Kidney (tissue), 14 donors: Measurements from ENCODE around the gene KCNAB1. TPM values are rescaled to one million over a fixed set of nuclear protein-coding genes. Genes with fewer than 3 reads are reported as not detected.
A peak's percentile ranks its signal among the peaks of the same experiment; 100 is the strongest.

ENCODE experiments used
- DNase-seq, 5 donors: peaks; one replicate each; pipeline ENCODE4 v3.0.0-alpha.2; 2013 to 2020
- FAIRE-seq: peaks from 2 replicates; lab custom pipeline; 2012; peaks lifted over from hg19 to GRCh38; lab: Jason Lieb, UNC
- H3K27ac ChIP-seq, 2 donors: one replicate each; pipeline ENCODE4 v1.7.0; 2013; ENCODE audit warnings: low read depth in 2 of 2, low read length in 2 of 2, inconsistent platforms in 1 of 2
- H3K27me3 ChIP-seq: one replicate; pipeline ENCODE4 v1.7.1; 2013; ENCODE audit warnings: low read length, inconsistent platforms; ENCODE audit not compliant: control insufficient read depth, insufficient read depth
- H3K36me3 ChIP-seq, 3 donors: one replicate each; pipeline versions ENCODE4 v1.7.0 to v1.7.1; 2013; ENCODE audit warnings: low read length in 3 of 3, control low read depth in 1 of 3, inconsistent platforms in 1 of 3; ENCODE audit not compliant: insufficient read depth in 3 of 3, control insufficient read depth in 2 of 3
- H3K4me1 ChIP-seq, 3 donors: one replicate each; pipeline versions ENCODE4 v1.7.0 to v1.7.1; 2013; ENCODE audit warnings: low read length in 3 of 3, inconsistent platforms in 1 of 3, low read depth in 1 of 3; ENCODE audit not compliant: control insufficient read depth in 2 of 3, insufficient read depth in 2 of 3
- H3K4me3 ChIP-seq, 3 donors: one replicate each; pipeline versions ENCODE4 v1.7.0 to v1.8.1; 2013; ENCODE audit warnings: low read length in 3 of 3, control low read depth in 1 of 3, inconsistent platforms in 1 of 3
- H3K9ac ChIP-seq, 3 donors: one replicate each; pipeline versions ENCODE4 v1.7.0 to v1.7.1; 2013; ENCODE audit warnings: low read length in 3 of 3, control low read depth in 1 of 3, inconsistent platforms in 1 of 3
- H3K9me3 ChIP-seq, 3 donors: one replicate each; pipeline versions ENCODE4 v1.7.0 to v1.7.1; 2013; ENCODE audit warnings: low read length in 3 of 3, control low read depth in 1 of 3, inconsistent platforms in 1 of 3; ENCODE audit not compliant: control insufficient read depth in 2 of 3, insufficient read depth in 1 of 3
- intact Hi-C: fragments of 100-400 bp; cut with DNase I; formaldehyde crosslinking; loops from one replicate; pipeline ENCODE4 v1.11.1; 2022
- polyA plus RNA-seq: library from polyadenylated mRNA; stranded (reverse); fragments of 350-450 nt; fragmentation: Illumina TruSeq; extraction: RNeasy Lipid Tissue Mini Kit (QIAGEN cat#74804); gene quantifications from one replicate; pipeline ENCODE4 v1.2.3, GENCODE V29; 2014; ENCODE audit warnings: low read depth, low replicate concordance; ENCODE audit not compliant: insufficient read depth
- total RNA-seq: library from RNA; stranded (reverse); fragmentation: NEBNext Ultra II Directional; extraction: Animal tissue kit (Norgen Biotek cat#: 25700); gene quantifications from one replicate; pipeline ENCODE4 v1.2.1, GENCODE V29; 2021
- TF ChIP-seq, protein P1 (sequence below): IDR thresholded peaks from 3 replicates; pipeline ENCODE4 v1.5.1; 2012; ENCODE audit warnings: mild to moderate bottlenecking, moderate library complexity, borderline replicate concordance; ENCODE audit not compliant: insufficient read depth; ENCODE audit errors: extremely low read depth
- donor health status: control.
- donor health status: control.
- donor health status: control.
- donor health status: control.
- donor health status: control.
- donor health status: DM: yes; HTN: yes; CAD: no.
- donor health status: Normal renal cell carcinoma (clear cell type).

KCNAB1 gene
- total and polyA plus RNA-seq, 2 donors from 2014 or later: 1.7 to 6.6 TPM

GRCh38 chr3:156323466-156323865 lies 203.1 kb downstream of the KCNAB1 start:
- Histone ChIP-seq H3K4me3 (no peak overlapping the region), H3K36me3 (no peaks in the 10 kb centered on the region), H3K9ac (no peak overlapping the region), H3K27ac (no peak overlapping the region), H3K27me3 (no peaks in the 10 kb centered on the region), H3K4me1 (no peaks in the 10 kb centered on the region), H3K9me3 (no peaks in the 10 kb centered on the region)
- DNase-seq: no peak
- TF ChIP-seq, protein P1, sequence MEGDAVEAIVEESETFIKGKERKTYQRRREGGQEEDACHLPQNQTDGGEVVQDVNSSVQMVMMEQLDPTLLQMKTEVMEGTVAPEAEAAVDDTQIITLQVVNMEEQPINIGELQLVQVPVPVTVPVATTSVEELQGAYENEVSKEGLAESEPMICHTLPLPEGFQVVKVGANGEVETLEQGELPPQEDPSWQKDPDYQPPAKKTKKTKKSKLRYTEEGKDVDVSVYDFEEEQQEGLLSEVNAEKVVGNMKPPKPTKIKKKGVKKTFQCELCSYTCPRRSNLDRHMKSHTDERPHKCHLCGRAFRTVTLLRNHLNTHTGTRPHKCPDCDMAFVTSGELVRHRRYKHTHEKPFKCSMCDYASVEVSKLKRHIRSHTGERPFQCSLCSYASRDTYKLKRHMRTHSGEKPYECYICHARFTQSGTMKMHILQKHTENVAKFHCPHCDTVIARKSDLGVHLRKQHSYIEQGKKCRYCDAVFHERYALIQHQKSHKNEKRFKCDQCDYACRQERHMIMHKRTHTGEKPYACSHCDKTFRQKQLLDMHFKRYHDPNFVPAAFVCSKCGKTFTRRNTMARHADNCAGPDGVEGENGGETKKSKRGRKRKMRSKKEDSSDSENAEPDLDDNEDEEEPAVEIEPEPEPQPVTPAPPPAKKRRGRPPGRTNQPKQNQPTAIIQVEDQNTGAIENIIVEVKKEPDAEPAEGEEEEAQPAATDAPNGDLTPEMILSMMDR: no peak
- FAIRE-seq: no peak
- intact Hi-C loops: no loop called here

GRCh38 chr3:156330415-156330814 lies 210.0 kb downstream of the KCNAB1 start:
- no peak for DNase-seq
- intact Hi-C loops: no loop called here
- Histone ChIP-seq H3K27me3 (no peaks in the 10 kb centered on the region), H3K4me1 (no peaks in the 10 kb centered on the region), H3K9ac (no peak overlapping the region), H3K9me3 (no peaks in the 10 kb centered on the region), H3K27ac (no peak overlapping the region), H3K4me3 (no peak overlapping the region), H3K36me3 (no peaks in the 10 kb centered on the region)
- TF ChIP-seq, protein P1: no peak
- FAIRE-seq: no peak

- no peaks in the 10 kb centered on the region for H3K9me3 ChIP-seq
- no peaks in the 10 kb centered on the region for H3K4me1 ChIP-seq
- H3K27me3 ChIP-seq: no peaks in the 10 kb centered on the region
- no peak overlapping the region for H3K9ac ChIP-seq
- no peak overlapping the region for H3K27ac ChIP-seq
- H3K4me3 ChIP-seq: no peak overlapping the region
- DNase-seq (peak in 2 of 5 donors; percentile 13 to 22), FAIRE-seq (no peak)
- TF ChIP-seq, protein P1: no peak
- no peaks in the 10 kb centered on the region for H3K36me3 ChIP-seq
- intact Hi-C loops: no loop called here
Observed at GRCh38 chr3:156332304-156332703, 211.9 kb downstream of the KCNAB1 start.
